ENCODE measurements around the gene NOTCH2.

NOTCH2 gene

DNA sequence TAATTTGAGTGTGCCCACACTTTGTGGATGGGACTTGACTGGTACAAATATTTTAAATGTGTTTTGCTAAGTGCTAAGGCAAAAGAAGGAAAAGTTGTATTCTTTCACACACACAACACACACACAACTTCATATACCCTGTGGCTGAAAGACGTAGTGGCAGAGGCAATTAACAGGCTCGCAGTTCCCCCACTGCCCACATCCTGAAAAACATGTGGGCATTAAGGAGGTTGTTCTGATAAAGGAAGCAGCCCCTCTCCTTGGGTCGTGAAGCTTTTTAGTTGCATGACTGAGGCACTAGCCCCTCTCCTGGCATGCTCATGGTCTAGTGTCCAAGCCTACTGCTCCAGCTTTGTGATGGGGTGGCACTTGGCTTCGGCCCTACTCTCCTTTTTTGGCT, 158.8 kb downstream of the NOTCH2 start:
- Histone ChIP-seq H3K36me3 (ENCODE audit: control insufficient read depth, insufficient read depth, low read length) (no peaks in the 10 kb centered on the region), H3K9me3 (ENCODE audit: control insufficient read depth, low read length) (no peaks in the 10 kb centered on the region), H3K79me2 (no peaks in the 10 kb centered on the region), H2AFZ (no peak overlapping the region), H3K9ac (no peak overlapping the region), H3K27me3 (ENCODE audit: control insufficient read depth, insufficient read depth, low read length) (no peaks in the 10 kb centered on the region), H3K4me2 (ENCODE audit: low read length) (no peak overlapping the region), H3K4me1 (no peaks in the 10 kb centered on the region), H3K27ac (no peak overlapping the region), H3K4me3 (ENCODE audit: low read depth, low read length) (no peak overlapping the region)
- TF ChIP-seq, protein P1, sequence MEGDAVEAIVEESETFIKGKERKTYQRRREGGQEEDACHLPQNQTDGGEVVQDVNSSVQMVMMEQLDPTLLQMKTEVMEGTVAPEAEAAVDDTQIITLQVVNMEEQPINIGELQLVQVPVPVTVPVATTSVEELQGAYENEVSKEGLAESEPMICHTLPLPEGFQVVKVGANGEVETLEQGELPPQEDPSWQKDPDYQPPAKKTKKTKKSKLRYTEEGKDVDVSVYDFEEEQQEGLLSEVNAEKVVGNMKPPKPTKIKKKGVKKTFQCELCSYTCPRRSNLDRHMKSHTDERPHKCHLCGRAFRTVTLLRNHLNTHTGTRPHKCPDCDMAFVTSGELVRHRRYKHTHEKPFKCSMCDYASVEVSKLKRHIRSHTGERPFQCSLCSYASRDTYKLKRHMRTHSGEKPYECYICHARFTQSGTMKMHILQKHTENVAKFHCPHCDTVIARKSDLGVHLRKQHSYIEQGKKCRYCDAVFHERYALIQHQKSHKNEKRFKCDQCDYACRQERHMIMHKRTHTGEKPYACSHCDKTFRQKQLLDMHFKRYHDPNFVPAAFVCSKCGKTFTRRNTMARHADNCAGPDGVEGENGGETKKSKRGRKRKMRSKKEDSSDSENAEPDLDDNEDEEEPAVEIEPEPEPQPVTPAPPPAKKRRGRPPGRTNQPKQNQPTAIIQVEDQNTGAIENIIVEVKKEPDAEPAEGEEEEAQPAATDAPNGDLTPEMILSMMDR (IDR thresholded peaks at IDR 0.05): no peak

DNA sequence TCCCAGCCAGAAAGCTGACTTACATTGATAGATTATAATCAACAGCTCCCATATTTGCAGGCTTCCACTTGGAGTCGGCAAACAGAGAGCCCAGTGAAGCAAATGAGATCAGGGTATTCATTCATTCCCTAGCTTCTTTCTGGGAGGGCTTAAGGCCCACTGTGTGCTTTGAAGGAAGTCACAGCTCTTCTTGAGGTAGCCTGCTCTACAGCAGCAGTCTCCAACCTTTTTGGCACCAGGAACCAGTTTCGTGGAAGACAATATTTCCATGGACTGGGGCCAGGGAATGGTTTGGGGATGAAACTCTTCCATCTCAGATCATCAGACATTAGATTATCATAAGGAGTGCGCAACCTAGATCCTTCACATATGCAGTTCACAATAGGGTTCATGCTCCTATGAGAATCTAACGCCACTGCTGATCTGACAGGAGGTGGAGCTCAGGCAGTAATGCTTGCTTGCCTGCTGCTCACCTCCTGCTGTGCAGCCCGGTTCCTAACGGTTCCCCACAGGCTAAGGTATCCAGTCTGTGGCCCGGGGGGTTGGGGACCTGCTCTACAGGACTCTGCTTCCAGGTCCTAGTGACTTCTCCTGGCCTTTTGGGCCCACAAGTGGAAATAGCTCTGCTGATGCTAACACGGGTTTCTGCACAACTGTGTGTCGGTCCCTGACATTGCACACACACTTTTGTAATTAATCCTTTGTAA, 159.4 kb downstream of the NOTCH2 start:
- Histone ChIP-seq H3K27me3 (ENCODE audit: control insufficient read depth, insufficient read depth, low read length) (no peaks in the 10 kb centered on the region), H3K36me3 (ENCODE audit: control insufficient read depth, insufficient read depth, low read length) (no peaks in the 10 kb centered on the region), H3K79me2 (no peaks in the 10 kb centered on the region), H3K9ac (no peak overlapping the region), H3K9me3 (ENCODE audit: control insufficient read depth, low read length) (no peaks in the 10 kb centered on the region), H3K27ac (no peak overlapping the region), H3K4me2 (ENCODE audit: low read length) (no peak overlapping the region), H2AFZ (no peak overlapping the region), H3K4me1 (no peaks in the 10 kb centered on the region), H3K4me3 (ENCODE audit: low read depth, low read length) (no peak overlapping the region)
- TF ChIP-seq, protein P1 (IDR thresholded peaks at IDR 0.05): no peak

DNA sequence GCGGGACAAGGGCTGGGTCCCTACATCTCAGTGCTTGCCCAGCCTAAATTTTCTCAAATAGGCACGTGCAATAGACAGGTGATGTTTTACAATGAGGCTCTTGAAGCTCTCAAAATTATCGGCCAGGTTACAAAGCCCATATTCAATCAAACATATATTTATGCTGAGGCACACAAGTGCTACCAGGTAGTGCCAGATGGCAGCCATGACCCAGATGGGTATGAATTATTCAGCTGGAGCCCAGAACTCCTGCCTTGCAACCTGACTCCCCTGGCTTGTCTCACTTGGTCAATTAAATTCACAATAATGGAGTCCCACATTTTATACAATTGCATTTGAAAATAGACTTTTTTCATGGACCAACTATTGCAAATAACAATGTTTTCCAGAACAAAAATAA, 160.8 kb downstream of the NOTCH2 start:
- H3K4me2 ChIP-seq (ENCODE audit: low read length): no peak overlapping the region
- TF ChIP-seq, protein P1 (IDR thresholded peaks at IDR 0.05): no peak
- no peaks in the 10 kb centered on the region for H3K9me3 ChIP-seq (ENCODE audit: control insufficient read depth, low read length)
- no peak overlapping the region for H2AFZ ChIP-seq
- H3K27ac ChIP-seq: no peak overlapping the region
- H3K9ac ChIP-seq: no peak overlapping the region
- H3K4me1 ChIP-seq: no peaks in the 10 kb centered on the region
- no peaks in the 10 kb centered on the region for H3K79me2 ChIP-seq
- H3K27me3 ChIP-seq (ENCODE audit: control insufficient read depth, insufficient read depth, low read length): no peaks in the 10 kb centered on the region
- H3K36me3 ChIP-seq (ENCODE audit: control insufficient read depth, insufficient read depth, low read length): no peaks in the 10 kb centered on the region
- no peak overlapping the region for H3K4me3 ChIP-seq (ENCODE audit: low read depth, low read length)

DNA sequence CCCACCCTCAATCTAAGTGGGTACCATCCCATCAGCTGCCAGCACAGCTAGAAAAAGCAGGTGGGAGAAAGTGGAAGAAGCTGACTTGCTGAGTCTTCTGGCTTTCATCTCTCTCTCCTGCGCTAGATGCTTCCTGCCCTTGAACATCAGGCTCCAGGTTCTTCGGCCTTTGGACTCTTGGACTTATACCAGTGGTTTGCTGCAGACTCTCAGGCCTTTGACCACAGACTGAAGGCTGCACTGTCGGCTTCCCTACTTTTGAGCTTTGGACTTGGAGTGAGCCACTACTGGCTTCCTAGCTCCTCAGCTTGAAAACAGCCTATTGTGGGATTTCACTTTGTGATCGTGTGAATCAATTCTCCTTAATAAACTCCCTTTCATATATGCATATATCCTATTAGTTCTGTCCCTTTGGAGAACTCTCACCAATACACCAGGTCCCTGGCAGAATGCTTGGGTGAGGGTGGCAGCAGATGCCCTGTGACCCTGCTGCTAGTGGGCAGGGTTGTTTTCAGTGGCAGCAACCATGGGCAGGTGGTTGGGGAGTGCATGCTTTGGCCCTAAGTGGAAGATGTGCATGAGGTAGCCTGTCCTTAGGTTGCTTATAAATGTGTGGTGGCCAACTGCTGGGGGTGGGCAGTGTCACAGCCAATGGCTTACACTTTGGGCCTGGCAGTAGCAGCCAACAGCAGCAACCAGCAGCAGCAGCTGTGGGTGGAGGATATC, 162.4 kb downstream of the NOTCH2 start:
- Histone ChIP-seq H3K27ac (no peak overlapping the region), H3K9ac (no peak overlapping the region), H3K4me2 (ENCODE audit: low read length) (no peak overlapping the region), H3K36me3 (ENCODE audit: control insufficient read depth, insufficient read depth, low read length) (no peaks in the 10 kb centered on the region), H3K27me3 (ENCODE audit: control insufficient read depth, insufficient read depth, low read length) (no peaks in the 10 kb centered on the region), H3K9me3 (ENCODE audit: control insufficient read depth, low read length) (no peaks in the 10 kb centered on the region), H2AFZ (no peak overlapping the region), H3K4me3 (ENCODE audit: low read depth, low read length) (no peak overlapping the region), H3K79me2 (no peaks in the 10 kb centered on the region), H3K4me1 (no peaks in the 10 kb centered on the region)
- TF ChIP-seq, protein P1 (IDR thresholded peaks at IDR 0.05): no peak

All from parathyroid adenoma (tissue), 2 donors.